Activated naive CD4-positive, alpha-beta T cell treated with anti-CD3 and anti-CD28 coated beads, Interleukin-2, amount 10 ng/mL, durations not matched to agents 7 days and 5 days (primary cell): Measurements from ENCODE around the gene CBFB.

ENCODE experiments used
- CTCF ChIA-PET: fragments of 350-600 bp; sonication (Branson Sonifier 250); formaldehyde crosslinking; loops from one replicate; lab custom pipeline; 2021; ENCODE audit warnings: antibody characterized with exemption; lab: Charles Lee
- DNase-seq: peaks from one replicate; pipeline ENCODE4 v3.0.0-alpha.2; 2020
- H3K27ac Mint-ChIP-seq: one replicate; pipeline ENCODE4 v1.8.0; 2021; ENCODE audit warnings: mild to moderate bottlenecking, moderate library complexity, mixed read lengths
- H3K27me3 Mint-ChIP-seq: one replicate; pipeline ENCODE4 v1.8.0; 2021; ENCODE audit warnings: mild to moderate bottlenecking, mixed read lengths
- H3K36me3 Mint-ChIP-seq: one replicate; pipeline ENCODE4 v1.8.0; 2021; ENCODE audit warnings: mixed read lengths
- H3K4me1 Mint-ChIP-seq: one replicate; pipeline ENCODE4 v1.8.0; 2021; ENCODE audit warnings: mixed read lengths
- H3K4me3 Mint-ChIP-seq: one replicate; pipeline ENCODE4 v1.8.0; 2021; ENCODE audit warnings: mild to moderate bottlenecking, moderate library complexity, mixed read lengths
- H3K9me3 Mint-ChIP-seq: one replicate; pipeline ENCODE4 v1.8.0; 2021; ENCODE audit warnings: mixed read lengths

The CBFB gene

GRCh38 chr16:67075331-67075730 is 46.4 kb downstream of the CBFB start:
- CTCF ChIA-PET: no interaction called here
- Mint-ChIP-seq H3K27me3 (no peaks in the 10 kb centered on the region), H3K36me3 (peaks cover 37% of the 10 kb centered on the region), H3K4me1 (no peaks in the 10 kb centered on the region), H3K4me3 (no peak overlapping the region), H3K9me3 (no peaks in the 10 kb centered on the region), H3K27ac (no peak overlapping the region)
- DNase-seq: no peak

GRCh38 chr16:67077871-67078270 is 48.9 kb downstream of the CBFB start:
- no peak for DNase-seq
- no peaks in the 10 kb centered on the region for H3K27me3 Mint-ChIP-seq
- H3K36me3 Mint-ChIP-seq: peaks cover 33% of the 10 kb centered on the region
- no peak overlapping the region for H3K27ac Mint-ChIP-seq
- no peaks in the 10 kb centered on the region for H3K4me1 Mint-ChIP-seq
- H3K4me3 Mint-ChIP-seq: no peak overlapping the region
- H3K9me3 Mint-ChIP-seq: no peaks in the 10 kb centered on the region
- CTCF ChIA-PET: no interaction called here

DNA sequence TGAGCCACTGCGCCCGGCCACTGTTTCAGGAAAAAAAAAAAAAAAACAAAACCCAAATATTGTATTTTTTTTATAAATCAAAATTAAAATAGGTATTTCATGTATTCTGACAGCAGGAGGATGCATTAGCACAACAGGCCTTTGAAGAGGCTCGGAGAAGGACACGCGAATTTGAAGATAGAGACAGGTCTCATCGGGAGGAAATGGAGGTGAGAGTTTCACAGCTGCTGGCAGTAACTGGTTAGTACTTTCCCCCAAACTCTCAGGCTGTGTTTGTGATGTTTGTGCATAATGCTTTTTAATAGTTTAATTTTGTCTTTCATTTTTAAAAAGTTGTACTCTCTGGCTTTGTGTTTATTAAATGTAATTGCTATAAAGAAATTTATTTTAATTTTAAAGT is 53.2 kb downstream of the CBFB start:
- H3K27me3 Mint-ChIP-seq: no peaks in the 10 kb centered on the region
- no peak overlapping the region for H3K4me3 Mint-ChIP-seq
- no peaks in the 10 kb centered on the region for H3K9me3 Mint-ChIP-seq
- CTCF ChIA-PET: no interaction called here
- H3K36me3 Mint-ChIP-seq: peaks cover 34% of the 10 kb centered on the region
- H3K27ac Mint-ChIP-seq: no peak overlapping the region
- H3K4me1 Mint-ChIP-seq: peaks cover 3% of the 10 kb centered on the region
- DNase-seq: no peak

DNA sequence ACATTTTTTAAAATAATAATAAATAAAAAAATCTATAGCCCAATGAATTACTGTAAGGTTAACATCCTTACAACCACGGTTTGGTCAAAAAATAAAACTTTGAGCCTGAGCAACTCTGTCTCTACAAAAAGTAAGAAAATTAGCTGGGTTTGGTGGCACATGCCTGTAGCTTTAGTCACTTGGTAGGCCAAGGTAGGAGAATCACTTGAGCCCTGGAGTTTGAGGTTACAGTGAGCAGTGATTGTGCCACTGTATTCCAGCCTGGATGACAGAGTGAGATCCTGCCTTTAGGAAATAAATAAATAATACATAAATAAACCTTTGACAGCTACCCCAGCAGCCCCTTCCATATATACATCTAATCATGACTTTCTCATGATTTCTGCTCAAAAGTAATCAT is 53.9 kb downstream of the CBFB start:
- Mint-ChIP-seq H3K27ac (no peak overlapping the region), H3K4me3 (no peak overlapping the region), H3K4me1 (peaks cover 3% of the 10 kb centered on the region), H3K27me3 (no peaks in the 10 kb centered on the region), H3K36me3 (peaks cover 32% of the 10 kb centered on the region), H3K9me3 (no peaks in the 10 kb centered on the region)
- no peak for DNase-seq
- CTCF ChIA-PET: interaction anchor here (0.6 kb wide), 1 partner anchor 136 kb away, joined by 3 read pairs; no protein-coding TSS in a partner anchor

GRCh38 chr16:67084345-67085028 is 55.5 kb downstream of the CBFB start:
- peaks cover 3% of the 10 kb centered on the region for H3K4me1 Mint-ChIP-seq
- no peak overlapping the region for H3K27ac Mint-ChIP-seq
- no peak overlapping the region for H3K4me3 Mint-ChIP-seq
- H3K36me3 Mint-ChIP-seq: peaks cover 36% of the 10 kb centered on the region
- DNase-seq: no peak
- no peaks in the 10 kb centered on the region for H3K9me3 Mint-ChIP-seq
- H3K27me3 Mint-ChIP-seq: no peaks in the 10 kb centered on the region
- CTCF ChIA-PET: no interaction called here

DNA sequence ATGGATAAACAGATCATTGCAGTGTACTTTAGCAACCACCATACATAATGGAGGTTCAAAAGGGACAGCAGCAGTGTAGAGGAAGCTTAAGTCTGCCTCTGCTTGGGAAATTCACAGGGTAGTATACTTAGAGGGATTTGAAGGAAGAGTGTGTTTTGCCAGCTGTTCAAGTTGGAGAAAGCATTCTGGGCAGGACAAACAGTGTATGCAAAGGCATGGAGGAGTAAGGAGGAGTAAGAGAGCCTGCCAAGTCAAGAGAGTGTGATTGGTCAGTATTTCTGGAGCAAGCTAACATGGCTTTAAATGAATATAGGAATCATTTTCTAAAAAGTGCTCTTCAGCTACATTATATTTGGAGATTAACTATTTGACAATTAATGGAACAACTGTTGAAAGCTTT is 57.9 kb downstream of the CBFB start:
- Mint-ChIP-seq H3K36me3 (peaks cover 30% of the 10 kb centered on the region), H3K4me3 (no peak overlapping the region), H3K27me3 (no peaks in the 10 kb centered on the region), H3K27ac (no peak overlapping the region), H3K9me3 (no peaks in the 10 kb centered on the region), H3K4me1 (peaks cover 3% of the 10 kb centered on the region)
- no peak for DNase-seq
- CTCF ChIA-PET: interaction anchor here (1.1 to 1.2 kb wide), 2 partner anchors 50 to 72 kb away, joined by 3 read pairs; no protein-coding TSS in a partner anchor

- Mint-ChIP-seq H3K27me3 (no peaks in the 10 kb centered on the region), H3K9me3 (no peaks in the 10 kb centered on the region), H3K27ac (no peak overlapping the region), H3K4me1 (peaks cover 3% of the 10 kb centered on the region), H3K36me3 (peaks cover 34% of the 10 kb centered on the region), H3K4me3 (no peak overlapping the region)
- no peak for DNase-seq
- CTCF ChIA-PET: interaction anchor here (1.1 to 1.2 kb wide), 2 partner anchors 51 to 73 kb away, joined by 3 read pairs; no protein-coding TSS in a partner anchor
Observed at GRCh38 chr16:67087291-67087690, 58.3 kb downstream of the CBFB start.

DNA sequence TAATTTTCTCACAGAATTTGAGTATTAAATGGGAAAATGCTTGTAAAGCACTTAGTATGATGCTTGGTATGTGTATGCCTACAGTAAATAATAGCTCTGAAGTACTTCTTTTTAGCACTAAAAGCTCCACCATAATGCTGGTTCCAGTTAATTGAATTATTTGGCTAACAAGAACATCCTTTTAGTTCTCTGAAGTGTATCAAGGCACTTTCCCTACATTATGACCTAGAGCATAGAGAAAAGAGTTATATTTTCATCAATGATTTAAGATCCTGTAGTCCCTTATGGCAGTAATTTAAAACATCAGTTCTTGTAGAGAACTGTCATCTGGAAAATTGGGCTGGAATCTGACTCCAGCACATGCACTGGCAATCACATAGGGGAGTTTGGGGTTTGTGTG is 58.9 kb downstream of the CBFB start:
- H3K27ac Mint-ChIP-seq: no peak overlapping the region
- DNase-seq: no peak
- H3K27me3 Mint-ChIP-seq: no peaks in the 10 kb centered on the region
- CTCF ChIA-PET: interaction anchor here (1.1 kb wide), 1 partner anchor 51 kb away, joined by 3 read pairs; no protein-coding TSS in a partner anchor
- H3K9me3 Mint-ChIP-seq: no peaks in the 10 kb centered on the region
- no peak overlapping the region for H3K4me3 Mint-ChIP-seq
- H3K36me3 Mint-ChIP-seq: peaks cover 35% of the 10 kb centered on the region
- H3K4me1 Mint-ChIP-seq: peaks cover 3% of the 10 kb centered on the region

- Mint-ChIP-seq H3K4me3 (no peak overlapping the region), H3K27ac (no peak overlapping the region), H3K9me3 (no peaks in the 10 kb centered on the region), H3K4me1 (peaks cover 3% of the 10 kb centered on the region), H3K27me3 (no peaks in the 10 kb centered on the region), H3K36me3 (peaks cover 36% of the 10 kb centered on the region)
- CTCF ChIA-PET: no interaction called here
- no peak for DNase-seq
Observed at GRCh38 chr16:67088551-67088950, 59.6 kb downstream of the CBFB start.

GRCh38 chr16:67089101-67089500 is 60.2 kb downstream of the CBFB start:
- H3K36me3 Mint-ChIP-seq: peaks cover 36% of the 10 kb centered on the region
- CTCF ChIA-PET: no interaction called here
- DNase-seq: no peak
- no peak overlapping the region for H3K4me3 Mint-ChIP-seq
- no peaks in the 10 kb centered on the region for H3K27me3 Mint-ChIP-seq
- no peak overlapping the region for H3K27ac Mint-ChIP-seq
- H3K4me1 Mint-ChIP-seq: peaks cover 3% of the 10 kb centered on the region
- H3K9me3 Mint-ChIP-seq: no peaks in the 10 kb centered on the region

DNA sequence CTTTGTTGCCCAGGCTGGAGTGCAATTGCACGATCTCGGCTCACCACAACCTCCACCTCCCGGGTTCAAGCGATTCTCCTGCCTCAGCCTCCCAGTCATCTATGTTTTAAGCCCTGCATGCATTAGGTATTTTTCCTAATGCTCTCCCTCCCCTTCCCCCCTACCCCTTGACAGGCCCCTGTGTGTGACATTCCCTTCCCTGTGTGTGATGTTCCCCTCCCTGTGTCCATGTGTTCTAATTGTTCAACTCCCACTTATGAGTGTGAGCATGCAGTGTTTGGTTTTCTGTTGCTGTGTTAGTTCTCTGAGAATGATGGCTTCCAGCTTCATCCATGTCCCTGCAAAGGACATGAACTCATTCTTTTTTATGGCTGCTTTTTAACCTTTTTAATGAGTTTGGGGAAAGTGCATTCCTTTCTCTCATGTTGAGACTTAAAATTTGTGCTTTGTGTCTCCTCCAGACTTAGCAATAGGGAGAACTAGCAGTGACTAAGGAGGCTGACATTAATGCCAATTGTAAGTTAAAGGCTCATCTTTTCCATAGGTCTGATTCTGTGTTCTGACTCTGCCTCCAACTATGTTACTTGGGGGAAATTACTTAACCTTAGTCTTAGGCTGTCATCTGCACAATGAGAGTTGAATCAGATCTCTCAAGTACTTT is 63.1 kb downstream of the CBFB start:
- H3K4me1 Mint-ChIP-seq: no peaks in the 10 kb centered on the region

GRCh38 chr16:67093098-67093726 is 64.3 kb downstream of the CBFB start:
- CTCF ChIA-PET: interaction anchor here (0.7 to 2.0 kb wide), 4 partner anchors 9 to 76 kb away, joined by 3 to 5 read pairs (median 3); no protein-coding TSS in a partner anchor
- Mint-ChIP-seq H3K36me3 (peaks cover 22% of the 10 kb centered on the region), H3K4me1 (no peaks in the 10 kb centered on the region), H3K4me3 (no peak overlapping the region), H3K9me3 (no peaks in the 10 kb centered on the region), H3K27ac (no peak overlapping the region), H3K27me3 (no peaks in the 10 kb centered on the region)
- no peak for DNase-seq

More for the DNA sequence above, 63.1 kb downstream of the CBFB start:
- Mint-ChIP-seq H3K27ac (no peak overlapping the region), H3K36me3 (peaks cover 24% of the 10 kb centered on the region), H3K9me3 (no peaks in the 10 kb centered on the region), H3K27me3 (no peaks in the 10 kb centered on the region), H3K4me3 (no peak overlapping the region)
- no peak for DNase-seq
- CTCF ChIA-PET: no interaction called here

DNA sequence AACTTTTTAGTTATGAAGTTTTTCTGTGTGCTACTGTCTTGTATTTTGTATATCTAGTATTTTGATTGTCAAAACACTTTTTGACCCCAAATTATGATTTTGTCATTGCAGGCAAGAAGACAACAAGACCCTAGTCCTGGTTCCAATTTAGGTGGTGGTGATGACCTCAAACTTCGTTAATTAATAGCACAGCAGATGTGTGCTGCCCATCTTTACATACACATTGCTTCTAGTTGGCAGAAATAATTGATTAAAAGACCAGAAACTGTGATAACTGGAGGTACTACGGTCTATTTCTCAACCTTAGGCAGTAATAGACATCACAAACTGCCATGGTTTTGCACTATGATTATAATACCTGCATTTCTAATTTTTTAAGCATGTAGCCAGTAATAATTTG is 69.7 kb downstream of the CBFB start:
- Mint-ChIP-seq H3K27me3 (no peaks in the 10 kb centered on the region), H3K27ac (no peak overlapping the region), H3K4me3 (no peak overlapping the region), H3K4me1 (no peaks in the 10 kb centered on the region), H3K36me3 (peaks cover 25% of the 10 kb centered on the region), H3K9me3 (no peaks in the 10 kb centered on the region)
- CTCF ChIA-PET: interaction anchor here (2.9 to 4.1 kb wide), 2 partner anchors 57 to 81 kb away, joined by 10 to 48 read pairs; no protein-coding TSS in a partner anchor
- no peak for DNase-seq

DNA sequence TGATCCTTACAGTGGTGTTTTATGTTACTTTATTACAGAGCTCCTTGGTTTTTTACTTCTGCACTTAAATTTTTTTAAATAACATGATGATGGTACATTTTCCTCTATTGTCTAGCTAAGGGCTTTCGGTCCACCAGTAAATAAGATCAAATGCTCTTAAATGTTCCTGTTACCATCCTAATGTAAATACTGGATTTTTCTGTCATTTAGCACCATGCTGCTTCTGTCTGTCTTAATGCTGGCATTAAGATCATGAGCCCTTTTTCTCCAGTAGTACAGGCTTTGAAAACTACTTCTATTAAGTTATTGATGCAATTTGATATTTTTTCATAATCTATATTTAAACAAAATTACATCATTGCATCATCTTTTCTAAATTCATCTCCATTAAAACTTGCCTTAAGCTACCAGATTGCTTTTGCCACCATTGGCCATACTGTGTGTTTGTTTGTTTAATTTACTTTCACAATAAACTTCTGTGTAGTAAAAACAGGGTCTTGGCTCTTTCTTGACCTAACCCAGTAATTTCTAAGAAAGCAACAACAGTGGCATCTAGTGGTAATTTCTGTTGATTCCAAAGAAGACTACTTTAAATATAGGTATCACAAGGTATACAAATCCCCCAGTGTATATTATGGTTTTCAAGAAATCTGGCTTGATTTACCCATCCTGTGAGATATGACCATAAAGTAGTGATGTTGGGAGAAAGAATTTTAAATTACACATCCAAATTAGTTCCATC is 71.8 kb downstream of the CBFB start:
- Mint-ChIP-seq H3K27me3 (no peaks in the 10 kb centered on the region), H3K36me3 (peaks cover 23% of the 10 kb centered on the region), H3K4me1 (no peaks in the 10 kb centered on the region), H3K27ac (no peak overlapping the region), H3K9me3 (no peaks in the 10 kb centered on the region), H3K4me3 (no peak overlapping the region)
- DNase-seq: no peak
- CTCF ChIA-PET: interaction anchor here (0.6 to 4.1 kb wide), 15 partner anchors 13 to 141 kb away, joined by 3 to 48 read pairs (median 3); partner anchors contain the start of genes B3GNT9, FBXL8 and TRADD
